HPDE6-E6E7 (cell line): ENCODE measurements around the gene TBC1D4.
"Not testable (repeated sequence)": the region's sequence is repeated elsewhere in the genome, so short reads cannot be mapped to it uniquely, and the experiment has no call there.

Experiments used
- DNase-seq: peaks from one replicate; pipeline ENCODE4 v3.0.0; 2011; ENCODE audit warnings: missing footprints; ENCODE audit errors: extremely low spot score

TBC1D4 gene

DNA sequence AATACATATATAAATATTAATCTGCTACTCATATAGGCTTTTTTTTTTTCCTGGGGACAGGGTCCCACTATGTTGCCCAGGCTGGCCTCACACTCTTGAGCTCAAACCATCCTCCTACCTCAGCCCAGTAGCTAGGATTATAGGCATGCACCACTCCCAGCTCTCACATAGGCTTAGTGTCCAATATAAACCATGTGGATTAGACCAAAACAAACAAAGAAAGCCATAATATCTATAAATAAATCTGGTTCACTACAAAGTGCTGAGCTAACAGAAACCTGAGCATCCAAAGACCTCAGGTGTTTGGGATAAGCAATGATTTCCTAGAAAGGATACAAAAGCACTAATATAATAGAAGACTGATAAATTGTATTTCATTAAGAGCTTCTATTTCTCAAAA, 26.0 kb downstream of the TBC1D4 start:
- no peak for DNase-seq

DNA sequence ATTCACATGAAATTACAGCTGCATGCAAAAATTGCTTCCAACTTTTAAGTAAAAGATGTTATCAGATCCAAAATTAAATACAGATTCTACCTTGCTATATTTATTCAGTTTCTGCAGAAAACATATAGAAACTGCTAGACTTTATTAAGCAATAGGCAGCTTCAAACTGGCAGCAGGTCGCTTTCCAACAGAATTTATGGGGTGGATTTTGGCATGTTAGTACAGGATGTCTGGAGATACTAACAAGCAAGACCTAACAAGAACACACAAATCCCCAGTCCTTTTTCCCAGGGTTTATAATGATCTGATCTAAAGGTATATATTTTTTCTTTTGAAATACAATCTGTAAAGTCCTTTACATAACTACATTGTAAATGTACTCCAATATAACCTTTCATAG, 27.5 kb downstream of the TBC1D4 start:
- DNase-seq, result peak; percentile 11

DNA sequence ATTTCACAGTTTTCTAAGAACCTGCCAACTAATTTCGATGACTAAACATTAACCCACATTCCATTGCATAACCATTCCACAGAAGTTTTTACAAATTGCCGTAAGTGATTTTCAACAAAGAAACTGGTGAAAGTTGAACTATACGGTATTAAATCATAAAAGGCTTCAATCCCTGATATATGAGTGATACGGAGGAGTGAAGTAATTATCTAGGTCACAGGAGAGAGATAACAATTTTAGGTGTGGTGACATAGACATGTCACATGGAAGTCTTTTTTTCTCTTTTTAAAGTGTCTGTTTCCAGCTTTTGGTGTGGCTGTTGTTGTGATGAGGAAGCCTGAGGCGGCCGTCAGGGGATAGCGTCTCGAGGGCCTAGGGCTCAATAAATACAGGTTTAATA, 29.4 kb downstream of the TBC1D4 start:
- DNase-seq, result no peak

DNA sequence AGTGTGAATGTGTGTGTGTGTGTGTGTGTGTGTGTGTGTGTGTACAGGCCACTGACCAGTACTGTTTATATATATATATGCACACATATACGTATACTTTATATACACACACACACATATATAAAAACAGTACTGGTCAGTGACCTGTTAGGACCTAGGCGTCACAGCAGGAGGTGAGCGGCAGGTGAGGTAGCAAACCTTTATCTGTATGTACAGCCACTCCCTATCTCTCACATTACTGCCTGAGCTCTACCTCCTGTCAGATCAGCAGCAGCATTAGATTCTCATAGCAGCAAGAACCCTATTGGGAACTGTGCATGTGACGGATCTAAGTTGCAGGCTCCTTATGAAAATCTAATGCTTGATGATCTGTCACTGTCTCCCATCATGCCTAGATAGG, 34.5 kb downstream of the TBC1D4 start:
- DNase-seq, result no peak

DNA sequence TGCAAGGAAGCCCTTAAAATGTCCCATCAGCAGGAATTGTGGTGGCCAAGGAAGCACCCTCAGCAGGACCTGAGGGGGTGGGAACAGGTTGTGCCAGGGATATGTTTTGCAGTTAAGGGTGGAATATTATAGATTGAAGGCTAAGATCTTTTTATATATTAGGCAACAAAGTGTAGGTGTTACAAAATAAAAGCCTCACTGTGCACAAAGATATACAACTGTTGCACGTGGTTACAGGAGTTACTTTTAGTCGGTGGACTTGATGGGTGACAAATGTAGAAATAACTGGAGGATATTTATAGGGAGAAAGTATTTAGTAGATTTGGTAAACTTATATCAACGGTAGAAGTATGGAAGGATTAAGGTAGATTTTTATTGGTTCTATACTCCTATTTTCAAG, 35.1 kb downstream of the TBC1D4 start:
- DNase-seq, result no peak

DNA sequence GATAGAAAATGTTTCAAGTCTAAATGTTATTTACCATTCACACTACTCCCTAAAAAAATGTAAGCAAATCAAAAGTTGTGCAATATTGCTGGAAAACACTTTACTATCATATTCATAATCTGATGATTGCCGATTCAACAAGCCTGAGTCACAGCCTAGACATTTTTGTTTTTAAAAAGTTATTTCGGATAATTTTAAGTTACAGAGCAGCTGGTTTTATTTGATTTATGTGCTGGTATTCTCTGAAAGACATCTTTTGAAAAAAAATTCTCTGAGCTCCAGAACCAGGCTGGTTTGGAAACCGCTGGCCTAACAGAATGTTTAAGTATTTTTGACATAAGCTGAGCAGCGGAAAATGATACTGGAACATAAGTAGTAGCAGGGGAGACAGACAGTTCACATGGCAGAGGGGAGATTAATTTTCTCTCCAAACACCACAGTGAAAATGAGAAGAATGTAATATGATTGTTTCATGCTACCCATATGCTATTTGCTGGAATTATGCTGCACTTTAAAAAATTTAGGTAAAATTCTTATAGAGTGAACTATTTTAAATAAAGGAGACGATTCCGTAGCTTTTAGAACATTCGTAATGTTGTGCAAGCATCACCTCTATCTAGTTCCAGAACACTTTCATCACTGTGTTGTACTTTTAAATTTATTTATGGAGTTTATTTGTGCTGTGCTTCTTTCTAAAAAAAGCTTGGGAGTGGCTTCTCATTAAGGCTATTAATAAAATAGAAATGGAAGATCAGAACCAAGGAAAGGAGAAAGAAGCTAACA, 36.1 kb downstream of the TBC1D4 start:
- DNase-seq, result no peak

DNA sequence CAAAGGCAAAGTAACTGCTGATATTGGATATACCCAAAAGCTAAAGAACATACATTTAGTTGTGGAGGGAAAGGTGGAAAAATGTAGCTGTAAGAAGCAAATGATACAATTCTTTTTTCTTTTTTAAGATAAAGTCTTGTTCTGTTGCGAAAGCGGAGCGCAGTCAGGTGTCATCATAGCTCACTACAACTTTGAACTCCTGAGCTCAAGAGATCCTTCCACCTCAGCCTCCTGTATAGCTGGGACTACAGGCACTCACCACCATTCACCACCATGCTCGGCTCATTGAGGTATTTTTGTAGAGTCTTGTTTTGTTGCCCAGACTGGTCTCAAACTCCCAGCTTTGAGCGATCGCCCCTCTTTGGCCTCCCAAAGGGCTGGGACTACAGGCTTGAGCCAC, 38.0 kb downstream of the TBC1D4 start:
- no peak for DNase-seq

DNA sequence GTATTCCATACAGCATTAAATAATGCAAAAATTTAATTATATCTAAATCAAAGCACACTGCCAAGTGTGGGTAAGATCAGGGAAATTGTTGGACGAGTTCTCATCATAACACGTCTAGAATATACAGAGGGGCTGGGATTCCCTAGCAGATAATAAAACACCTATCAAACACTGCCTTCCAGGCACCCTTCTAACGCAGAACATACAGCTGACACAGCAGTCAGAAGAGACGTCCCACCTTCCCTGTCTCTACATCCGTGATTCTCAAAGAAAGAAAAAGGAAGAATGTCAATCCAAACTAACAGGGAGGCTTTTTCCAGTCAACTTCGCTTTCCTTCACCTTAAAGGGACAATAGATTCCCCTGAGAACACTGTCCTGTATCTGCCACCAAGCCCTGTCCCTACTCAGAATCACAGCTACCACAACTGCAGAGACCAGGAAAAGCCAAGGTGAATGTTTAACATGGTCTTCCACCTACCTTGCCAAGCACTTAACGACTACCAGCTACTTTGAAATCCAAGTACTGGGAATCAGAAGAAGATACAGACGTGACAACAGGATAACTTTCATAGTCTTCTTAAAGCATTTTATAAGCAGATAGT, 38.5 kb downstream of the TBC1D4 start:
- DNase-seq, result no peak

DNA sequence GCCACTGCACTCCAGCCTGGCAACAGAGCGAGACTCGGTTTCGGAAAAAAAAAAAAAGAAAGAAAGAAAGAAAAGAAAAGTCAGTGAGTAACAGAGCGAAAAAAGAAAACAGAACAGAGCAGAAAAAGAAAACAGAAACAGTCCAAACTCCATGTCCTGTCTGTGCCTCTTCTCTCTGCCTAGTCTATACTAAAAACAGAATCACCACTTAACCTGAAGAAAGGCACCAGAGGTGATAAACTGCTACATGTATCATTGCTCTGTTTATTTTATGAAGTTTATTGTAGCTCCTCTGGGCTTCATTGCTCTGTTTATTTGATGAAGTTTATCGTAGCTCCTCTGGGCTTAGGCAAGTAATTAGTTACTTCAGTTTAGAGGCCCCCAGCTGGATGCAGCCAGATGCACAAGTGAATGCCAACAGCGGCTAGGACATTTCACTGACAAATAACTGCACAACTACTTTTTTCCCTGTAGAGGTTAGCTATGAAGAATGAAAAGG, 39.2 kb downstream of the TBC1D4 start:
- DNase-seq, result no peak

DNA sequence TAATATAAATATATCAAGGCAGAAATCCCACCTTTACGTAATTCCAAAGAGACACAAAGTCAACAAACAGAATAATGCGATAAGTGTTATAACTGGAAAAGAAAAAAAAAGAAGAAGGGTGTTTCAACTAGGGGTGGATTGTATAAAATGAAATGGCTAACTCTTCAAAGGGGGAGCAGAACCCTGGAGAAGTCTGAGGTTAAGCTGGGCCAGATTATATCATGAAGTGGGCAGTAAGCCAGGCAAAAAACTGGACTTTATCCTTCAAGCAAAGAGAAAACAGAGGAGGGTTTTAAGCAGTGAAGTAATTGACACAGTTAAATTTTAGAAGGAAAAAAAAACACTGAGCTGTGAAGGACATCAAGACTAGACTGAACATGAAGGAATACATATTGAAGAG, 41.9 kb downstream of the TBC1D4 start:
- no peak for DNase-seq

DNA sequence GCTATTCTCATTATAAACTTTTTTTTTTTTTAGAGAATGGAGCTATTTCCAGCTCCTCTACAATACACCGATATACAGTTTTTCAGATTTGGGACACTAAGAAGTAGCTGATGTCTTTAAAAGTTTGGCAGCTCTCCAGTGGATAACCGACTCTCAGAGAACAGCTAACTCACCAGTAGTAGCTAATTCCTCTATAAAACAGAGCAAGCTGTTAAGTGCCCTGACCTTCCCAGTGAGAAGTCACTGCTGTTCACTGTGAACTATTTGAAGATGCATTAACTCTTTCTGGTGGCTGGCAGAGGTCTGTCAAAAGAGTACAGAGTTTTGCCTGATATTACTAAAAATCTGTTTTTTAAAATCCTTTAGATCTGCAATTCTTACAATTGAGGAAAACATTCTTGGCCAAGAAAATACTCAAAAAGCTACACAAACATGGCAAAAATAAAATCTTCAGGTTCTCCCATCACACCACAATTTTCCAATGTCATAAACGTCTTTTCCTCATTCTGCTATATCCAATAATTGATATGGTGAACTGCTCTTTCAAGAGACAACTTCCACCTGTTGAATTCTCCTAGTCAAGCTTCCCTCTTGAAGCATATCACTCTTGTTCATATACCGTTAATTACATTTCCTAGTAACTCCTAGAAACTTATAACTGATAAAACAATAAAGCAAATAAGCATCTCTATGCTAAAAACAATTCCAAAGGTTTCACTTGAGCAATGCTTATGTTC, 44.2 kb downstream of the TBC1D4 start:
- DNase-seq, result no peak

DNA sequence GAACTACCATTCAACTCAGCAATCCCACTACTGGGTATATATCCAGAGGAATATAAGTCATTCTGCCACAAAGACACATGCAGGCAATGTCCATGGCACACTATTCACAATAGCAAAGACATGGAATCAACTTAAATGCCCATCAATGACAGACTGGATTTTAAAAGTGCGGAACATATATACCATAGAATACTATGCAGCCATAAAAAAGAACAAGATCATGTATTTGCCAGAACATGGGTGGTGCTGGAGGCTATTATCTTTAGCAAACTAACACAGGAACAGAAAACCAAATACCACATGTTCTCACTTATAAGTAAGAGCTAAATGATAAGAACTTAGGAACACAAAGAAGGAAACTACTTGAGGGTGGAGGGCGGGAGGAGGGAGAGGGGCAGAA, 47.8 kb downstream of the TBC1D4 start:
- DNase-seq, result not testable (repeated sequence)

DNA sequence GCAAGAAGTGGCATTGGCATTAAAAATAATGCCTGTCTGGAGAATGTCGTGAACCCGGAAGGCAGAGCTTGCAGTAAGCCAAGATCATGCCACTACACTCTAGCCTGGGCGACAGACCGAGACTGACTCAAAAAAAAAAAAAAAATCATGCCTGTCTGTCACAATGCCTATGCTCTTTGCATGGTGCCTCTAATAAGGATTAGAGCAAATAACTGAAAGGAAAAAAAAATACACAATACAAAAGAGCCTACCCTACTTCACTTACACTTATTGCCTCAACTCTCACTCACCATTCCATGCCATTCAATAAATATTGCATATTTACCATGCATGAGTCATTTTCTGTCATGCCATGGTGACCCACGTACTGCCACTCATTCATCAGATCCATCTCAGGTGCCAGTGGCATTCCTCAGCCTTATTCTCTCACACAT, 49.1 kb downstream of the TBC1D4 start:
- DNase-seq, result no peak

DNA sequence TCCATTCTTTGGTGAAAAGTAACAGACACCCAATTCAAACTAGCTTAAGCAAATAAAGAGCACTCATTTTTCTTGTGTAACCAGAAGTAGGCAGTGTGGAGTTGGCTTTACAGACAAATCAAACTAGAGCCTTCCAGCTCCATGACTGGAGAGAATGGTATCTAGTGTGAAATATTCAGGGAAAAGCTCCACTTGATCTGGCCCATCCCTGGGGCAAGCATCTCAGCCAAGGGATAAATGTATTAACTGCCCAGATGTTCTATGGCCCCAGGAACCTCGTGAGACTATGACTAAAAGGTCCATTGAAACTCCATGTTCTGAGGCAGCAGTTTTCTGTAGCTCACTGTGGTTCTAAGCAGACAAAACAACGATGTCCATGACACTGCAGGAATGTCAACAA, 49.9 kb downstream of the TBC1D4 start:
- no peak for DNase-seq

DNA sequence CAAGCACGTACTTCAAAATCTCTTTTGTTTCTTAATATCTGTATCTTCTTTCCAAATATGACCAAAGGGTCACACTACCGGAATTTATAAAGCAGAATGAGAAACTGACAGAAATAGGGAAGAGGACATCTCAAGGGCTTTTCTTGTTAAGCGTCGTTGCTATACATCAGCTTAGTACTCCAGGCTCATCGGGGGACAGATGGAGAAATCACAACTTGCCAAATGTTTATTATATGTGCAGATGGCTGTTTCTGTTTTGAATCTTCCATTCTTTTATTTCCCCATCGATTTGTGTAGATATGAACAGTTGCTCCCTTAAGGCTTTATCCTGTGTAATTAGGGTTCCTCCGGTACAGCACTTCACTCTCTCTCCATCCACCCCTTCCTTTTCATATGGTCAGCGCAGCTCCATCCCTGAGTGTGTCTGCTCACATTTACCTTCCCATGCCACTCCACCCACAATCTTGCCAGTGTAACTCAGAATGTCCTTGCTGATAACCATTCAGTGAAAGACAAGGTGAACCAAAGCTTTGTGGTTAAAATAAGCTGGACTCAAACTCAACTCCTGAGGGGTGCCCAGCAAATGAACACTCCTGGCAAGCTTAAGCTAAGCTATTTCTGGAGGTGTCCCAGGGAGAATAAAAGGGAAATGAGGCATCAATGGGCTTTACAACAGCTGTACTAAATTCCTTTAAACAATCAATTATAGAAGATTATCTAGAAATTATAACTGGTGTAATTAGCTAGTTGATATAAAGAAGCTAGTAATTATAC, 51.3 kb downstream of the TBC1D4 start:
- no peak for DNase-seq

DNA sequence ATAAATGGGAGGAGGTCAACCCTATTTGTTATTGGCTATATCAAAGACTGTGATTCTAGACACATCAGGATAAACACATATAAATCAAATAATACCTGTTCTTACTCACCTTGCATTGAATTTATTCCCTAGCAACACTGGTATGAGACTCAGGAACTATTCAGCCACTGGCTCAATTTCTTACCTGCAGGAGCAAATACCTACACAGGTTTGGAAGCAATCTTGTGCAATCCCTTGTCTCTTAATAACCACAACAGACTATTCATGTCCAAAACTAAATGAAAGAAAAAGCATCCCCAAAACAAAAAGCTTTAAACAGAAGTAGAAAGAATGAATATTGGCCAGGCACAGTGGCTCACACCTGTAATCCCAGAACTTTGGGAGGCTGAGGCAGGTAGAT, 55.5 kb downstream of the TBC1D4 start:
- no peak for DNase-seq

DNA sequence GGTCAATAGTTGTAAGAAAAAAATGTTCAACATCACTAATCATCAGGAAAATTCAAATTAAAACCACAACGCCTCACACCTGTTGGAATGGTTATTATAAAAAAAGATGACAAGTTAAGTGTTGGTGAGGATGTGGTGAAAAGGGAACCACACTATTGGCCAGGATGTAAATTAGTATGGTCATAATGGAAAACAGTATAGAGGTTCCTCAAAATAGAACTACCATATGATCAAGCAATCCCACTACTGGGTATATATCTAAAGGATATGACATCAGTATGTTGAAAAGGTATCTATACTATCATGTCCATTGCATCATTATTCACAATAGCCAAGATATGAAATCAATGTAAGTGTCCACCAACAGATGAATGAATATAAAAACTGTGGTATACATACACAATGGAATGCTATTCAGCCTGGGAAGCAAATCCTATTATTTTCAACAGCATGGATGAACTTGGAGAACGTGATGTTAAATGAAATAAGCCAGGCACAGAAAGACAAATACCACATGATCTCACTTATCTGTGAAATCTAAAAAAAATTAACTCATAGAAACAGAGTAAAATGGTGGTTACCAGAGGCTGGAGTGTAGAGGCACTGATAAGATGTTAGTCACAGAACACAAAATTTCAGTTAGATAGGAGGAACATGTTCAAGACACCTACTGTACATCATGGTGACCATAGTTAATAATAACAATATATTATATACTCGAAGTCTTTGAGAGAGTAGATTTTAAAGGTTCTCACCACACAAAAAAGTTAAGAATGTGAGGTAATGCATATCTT, 56.6 kb downstream of the TBC1D4 start:
- no peak for DNase-seq

DNA sequence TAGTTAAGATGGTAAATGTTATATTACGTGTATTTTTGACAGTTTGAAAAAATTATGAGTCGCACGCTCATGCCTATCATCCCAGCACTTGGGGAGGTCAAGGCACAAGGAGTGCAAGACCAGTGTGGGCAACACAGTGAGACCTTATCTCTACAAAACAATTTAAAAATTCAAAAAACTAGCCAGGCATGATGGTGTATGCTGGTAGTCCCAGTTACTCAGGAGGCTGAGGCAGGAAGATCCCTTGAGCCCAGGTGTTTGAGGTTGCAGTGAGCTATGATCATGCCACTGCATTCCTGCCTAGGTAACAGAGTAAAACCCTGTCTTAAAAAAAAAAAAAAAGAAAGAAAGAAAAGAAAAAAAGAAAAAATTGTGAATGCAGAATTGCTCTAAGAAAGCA, 58.0 kb downstream of the TBC1D4 start:
- no peak for DNase-seq

DNA sequence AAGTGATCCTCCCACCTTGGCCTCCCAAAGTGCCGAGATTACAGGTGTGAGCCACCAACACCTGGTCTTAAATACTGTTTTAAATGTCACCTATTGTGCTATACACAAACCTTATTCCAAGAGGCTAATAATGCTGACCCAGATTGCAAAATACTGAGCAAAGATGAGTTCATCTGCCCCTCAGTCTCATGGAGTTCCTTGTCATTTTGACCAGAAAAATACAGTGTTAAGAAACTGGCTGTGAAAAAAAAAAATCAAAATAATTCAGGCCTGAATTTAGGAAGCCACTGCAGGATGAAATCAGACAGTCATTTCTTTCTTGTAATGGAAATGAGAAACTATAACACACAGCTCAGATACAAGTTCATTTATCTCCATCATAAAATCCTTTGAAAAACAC, 59.9 kb downstream of the TBC1D4 start:
- DNase-seq, result no peak

DNA sequence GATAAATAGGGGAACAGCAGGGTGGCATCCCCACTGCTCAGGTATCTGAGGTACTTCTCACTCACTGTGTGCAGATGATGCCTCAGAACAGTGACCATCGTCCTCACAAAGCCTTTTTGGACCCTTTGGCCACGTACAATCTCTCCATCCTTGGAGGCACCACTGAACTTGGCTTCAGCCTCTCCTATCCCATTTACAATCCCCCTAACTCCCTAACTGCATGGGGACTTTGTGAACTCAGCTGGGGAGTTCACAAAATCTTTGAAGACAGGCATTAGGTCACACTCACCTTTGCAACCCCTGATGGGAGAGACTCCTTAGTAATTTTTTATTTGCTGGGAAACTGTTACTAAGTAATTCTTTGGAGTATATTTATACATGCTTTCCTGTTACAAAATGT, 60.8 kb downstream of the TBC1D4 start:
- no peak for DNase-seq

DNA sequence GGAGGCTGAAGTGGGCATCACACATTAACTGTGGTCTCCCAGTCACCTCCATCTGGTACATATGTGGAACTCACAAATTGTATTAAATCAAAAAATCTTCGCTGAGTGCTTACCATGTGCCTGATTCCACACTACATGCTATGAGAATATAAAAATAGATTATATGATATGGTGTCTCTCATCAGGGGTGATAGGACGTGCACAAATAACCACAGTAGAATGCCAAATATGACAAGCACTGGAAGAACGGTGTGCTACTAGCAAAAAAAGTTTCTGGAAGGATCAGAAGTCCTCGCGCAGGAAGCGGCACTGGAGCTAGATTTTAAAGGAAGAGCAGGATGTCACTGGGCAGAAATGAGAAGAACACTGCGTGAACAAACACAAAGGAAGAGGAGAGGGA, 62.3 kb downstream of the TBC1D4 start:
- DNase-seq, result no peak
